Activated CD4-positive, CD25-positive, alpha-beta regulatory T cell (primary cell): ENCODE data around the gene KNCN.

Source experiments
- DNase-seq, 4 experiments: peaks; one replicate each; lab custom pipeline; 2025; lab: John Stamatoyannopoulos, UW

KNCN gene

DNA sequence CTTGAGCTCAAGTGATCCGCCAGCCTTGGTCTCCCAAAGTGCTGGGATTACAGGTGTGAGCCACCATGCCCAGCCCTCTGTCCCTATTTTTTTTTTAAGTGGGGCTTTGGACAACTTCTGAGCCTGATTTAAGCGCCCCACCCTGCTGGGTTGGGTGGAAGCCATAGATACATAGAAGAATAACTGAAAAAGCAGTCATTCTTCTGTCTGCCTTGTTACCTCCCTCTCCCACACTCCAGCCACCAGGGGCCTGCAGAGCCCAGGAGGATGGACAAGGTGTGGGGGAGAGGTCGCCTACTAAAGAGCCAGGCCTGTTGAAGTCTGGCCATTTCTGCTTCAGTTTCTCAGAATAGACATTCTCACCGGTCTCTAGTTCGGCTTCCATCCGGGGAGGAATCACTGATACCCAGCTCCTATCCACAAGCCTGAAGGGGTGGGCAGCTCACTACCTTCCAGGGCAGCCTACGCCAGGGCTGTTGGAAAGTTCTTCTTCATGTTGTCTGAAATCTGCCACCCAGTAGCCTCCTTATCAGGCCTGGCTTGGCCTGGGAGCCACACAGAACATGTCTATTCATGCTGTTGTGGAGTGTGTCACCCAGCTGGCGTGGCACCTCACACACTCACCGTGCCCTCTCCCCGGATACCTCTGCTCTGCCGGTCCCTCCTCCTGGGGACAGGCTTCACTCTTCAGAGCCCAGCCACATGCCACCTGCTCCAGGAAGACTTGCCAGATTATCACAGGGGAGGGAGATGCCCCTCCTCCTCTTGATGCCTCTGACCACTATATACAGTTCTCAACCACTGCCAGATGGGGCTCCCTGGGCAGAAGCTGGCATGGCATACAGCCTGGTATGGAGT lies 27.7 kb downstream of the KNCN start:
- no peak for DNase-seq

- no peak for DNase-seq
Observed at GRCh38 chr1:46522969-46523320, 28.5 kb downstream of the KNCN start.

- no peak for DNase-seq
Observed at GRCh38 chr1:46522184-46522968, 29.1 kb downstream of the KNCN start.

- no peak for DNase-seq
Observed at GRCh38 chr1:46521414-46521813, 30.0 kb downstream of the KNCN start.

GRCh38 chr1:46520063-46520911 lies 31.2 kb downstream of the KNCN start:
- no peak for DNase-seq

DNA sequence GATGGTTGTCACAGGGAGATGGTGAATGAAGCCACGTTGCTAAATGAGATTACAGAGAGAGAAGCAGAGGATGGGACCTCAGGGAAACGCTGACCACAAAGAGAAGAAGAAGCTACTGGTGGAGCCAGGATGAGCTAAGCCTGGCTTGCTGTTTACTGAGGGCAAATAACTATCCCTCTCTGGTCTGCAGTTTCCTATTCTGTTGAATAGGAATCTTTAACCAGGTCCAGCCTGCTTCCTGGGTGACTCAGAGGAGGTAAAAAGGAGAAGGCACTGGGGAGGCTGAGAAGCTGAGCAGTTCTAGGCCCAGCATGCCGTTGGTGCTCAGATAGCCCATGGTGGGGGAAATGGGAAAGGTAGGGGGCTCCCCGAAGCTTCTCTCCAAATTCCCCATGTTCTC lies 32.2 kb downstream of the KNCN start:
- DNase-seq = no peak

DNA sequence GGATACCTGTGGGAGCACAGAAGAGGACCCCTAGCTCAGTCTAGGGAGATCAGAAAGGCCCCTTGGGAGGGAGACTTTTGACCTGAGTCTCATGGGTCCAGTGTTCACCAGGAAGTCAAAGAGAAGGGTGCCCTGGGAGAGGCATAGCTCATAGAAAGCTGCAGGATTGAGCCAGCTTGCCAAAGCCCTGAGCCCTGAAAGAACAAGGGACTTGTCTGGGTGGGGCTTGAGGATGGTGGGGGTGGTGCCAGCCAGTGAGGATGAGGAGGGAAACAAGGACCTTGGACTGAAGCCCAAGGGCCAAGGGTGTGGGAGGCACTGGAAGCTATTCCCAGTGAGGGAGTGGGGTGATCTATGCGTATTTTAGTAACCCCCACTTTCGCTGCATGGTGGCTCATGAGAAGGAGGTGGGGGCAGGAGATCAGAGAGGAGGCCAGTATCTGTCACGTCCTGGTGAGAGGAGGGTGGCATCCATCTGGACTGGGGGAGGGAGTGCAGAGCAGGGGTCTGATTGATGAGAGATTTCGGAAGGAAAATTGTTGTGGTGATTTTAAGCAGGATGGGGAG lies 33.4 kb downstream of the KNCN start:
- no peak for DNase-seq

DNA sequence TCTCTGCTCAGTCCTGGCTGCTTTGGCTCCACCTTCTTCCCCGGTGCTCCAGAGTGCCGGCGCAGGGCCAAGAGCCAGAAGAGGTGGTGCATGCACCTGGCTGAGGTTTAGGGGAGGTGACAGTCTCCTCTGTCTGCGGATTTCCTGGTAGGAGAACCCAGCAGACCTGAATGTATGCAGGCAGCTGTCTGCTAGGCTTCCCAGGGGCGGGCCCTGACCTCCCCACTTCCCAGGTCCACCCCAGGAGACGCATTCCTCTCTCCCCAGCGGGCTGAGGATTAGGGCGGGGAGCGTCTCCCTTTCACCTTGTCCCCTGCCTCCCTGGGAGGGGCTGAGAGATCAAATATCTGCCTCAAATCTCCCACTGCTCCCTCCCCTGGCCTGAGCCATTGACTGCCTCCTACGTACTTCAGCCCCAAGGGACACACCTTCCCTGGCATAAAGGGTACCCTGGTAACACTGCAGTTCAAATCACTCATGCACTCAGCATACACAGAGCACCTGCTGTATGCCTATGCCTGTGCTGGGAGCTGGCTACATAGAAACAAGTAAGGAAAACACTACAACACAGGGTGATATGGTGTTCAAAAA lies 34.3 kb downstream of the KNCN start:
- no peak for DNase-seq

DNA sequence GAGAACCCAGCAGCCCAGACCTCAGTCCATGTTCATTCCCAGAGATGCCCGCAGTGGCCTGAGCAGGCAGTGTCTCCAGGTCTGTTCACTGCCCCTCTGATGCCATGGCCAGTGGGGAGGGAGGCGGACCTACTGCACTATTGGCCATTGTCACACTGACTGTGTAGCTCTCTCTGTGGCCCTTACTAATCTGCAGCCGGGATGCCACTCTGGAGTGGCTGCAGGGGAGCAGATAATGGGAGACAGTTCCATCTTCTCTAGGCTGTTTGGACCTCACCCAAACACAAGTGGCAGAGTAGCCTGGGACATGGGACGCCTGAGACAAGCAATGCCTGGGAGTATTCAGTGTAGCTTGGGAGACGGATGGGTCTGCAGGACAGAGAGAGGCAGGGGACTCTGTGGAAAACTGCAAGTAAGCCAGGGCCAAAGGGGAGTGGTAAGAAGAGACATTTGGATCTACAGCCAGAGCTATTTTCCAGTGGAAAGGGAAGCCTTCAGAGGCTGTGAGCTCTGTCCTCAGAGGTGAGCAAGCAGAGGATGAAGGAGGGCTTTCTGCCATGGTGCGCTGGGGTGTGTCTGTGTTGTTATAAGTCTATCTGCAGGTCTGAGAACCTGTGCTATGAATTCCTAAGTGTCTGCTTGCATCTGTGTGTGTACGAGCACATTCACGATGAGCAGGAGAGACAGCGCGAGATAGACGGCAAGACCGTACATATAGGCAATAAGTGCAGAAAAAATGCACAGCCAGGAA lies 35.1 kb downstream of the KNCN start:
- DNase-seq = no peak

GRCh38 chr1:46515576-46515975 lies 35.9 kb downstream of the KNCN start:
- DNase-seq = no peak

- DNase-seq = no peak
Observed at GRCh38 chr1:46513536-46513935, 37.9 kb downstream of the KNCN start.

- DNase-seq = no peak
Observed at GRCh38 chr1:46512792-46513190, 38.7 kb downstream of the KNCN start.

DNA sequence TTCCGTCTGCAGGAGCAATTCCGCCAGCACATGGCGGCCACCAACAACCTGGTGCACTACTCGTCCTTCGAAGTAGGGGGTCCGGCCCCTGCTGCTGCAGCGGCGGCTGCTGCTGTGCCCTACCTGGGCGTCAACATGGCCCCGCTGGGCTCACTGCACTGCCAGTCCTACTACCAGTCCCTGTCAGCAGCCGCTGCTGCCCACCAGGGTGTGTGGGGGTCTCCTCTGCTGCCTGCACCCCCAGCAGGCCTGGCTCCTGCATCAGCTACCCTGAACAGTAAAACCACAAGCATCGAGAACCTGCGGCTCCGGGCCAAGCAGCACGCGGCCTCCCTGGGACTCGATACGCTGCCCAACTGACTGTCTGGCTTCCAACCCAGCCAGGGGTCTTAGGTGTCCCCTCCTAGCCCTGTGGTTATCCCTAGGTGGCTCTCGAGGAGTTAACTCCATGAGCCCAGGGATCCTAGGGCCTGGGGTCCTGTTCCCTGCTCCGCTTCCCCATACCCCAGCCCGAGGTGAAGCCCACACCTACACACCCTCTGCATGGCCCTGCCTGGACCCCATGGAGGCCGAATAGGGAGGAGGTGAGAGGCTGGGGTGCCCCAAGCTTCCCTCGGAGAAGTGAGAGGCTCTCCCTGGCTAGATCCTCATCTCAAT lies 39.2 kb downstream of the KNCN start:
- DNase-seq = no peak

- no peak for DNase-seq
Observed at GRCh38 chr1:46510998-46511365, 40.5 kb downstream of the KNCN start.

GRCh38 chr1:46510341-46510997 lies 41.0 kb downstream of the KNCN start:
- DNase-seq = no peak

DNA sequence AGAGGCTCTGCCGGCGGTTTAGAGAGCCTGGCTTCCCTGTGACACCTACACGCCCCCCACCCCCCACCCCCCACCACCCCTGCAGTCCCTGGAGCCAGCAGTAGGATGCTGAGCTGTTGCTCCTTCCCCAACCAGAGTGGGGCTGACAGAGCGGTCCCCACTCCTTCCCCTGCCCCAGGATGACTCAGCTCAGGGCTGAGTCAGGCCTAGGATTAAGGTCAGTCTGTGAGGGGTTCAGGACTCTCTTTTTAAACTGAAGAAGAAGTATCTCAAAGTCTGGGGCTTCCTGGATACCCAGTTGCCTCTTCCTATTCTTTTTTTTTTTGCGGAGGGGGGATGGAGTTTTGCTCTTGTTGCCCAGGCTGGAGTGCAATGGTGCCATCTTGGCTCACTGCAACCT lies 42.7 kb downstream of the KNCN start:
- no peak for DNase-seq

GRCh38 chr1:46506470-46507219 lies 44.8 kb downstream of the KNCN start:
- DNase-seq = no peak

DNA sequence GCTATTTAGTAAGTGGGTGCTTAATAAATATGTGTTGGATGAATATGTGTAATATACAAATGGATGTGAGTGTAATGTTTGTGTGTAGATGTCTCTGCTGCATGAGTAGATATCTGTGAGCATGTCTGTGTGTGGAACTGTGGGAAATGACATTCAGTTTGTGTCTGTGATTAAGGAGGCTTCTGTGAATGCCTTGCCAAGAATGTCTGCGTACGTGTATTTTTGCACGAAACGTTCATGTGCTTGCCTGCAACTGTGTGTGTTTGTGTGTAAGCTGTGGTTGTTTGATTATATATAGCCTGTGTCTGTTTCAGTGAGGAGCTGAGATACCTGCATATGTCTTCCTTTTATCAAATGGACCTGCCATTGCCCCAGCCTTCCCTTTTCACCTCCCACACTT lies 48.0 kb downstream of the KNCN start:
- DNase-seq = no peak

DNA sequence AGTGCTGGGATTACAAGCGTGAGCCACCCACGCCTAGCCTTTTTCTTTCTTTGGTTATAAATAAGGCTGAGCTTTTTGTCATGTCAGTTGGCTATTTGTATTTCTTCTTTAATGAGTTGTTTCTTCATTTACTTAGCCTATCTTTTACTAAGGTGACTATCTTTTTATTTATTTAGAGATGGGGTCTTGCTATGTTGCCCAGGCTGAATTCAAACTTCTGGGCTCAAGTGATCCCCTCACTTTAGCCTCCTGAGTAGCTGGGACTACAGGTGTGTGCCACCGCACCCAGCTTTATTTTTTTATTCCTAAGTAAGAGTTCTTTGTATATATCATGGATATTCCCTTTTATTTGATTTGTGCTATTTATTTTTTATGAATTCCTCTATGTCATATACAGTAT lies 49.9 kb downstream of the KNCN start:
- DNase-seq = no peak
